Measurements from ENCODE around the gene CHST13. TPM values are rescaled to one million over a fixed set of nuclear protein-coding genes. Genes with fewer than 3 reads are reported as not detected.

Gene CHST13
- total RNA-seq, 2 experiments from 2014 or later, result not detected

DNA sequence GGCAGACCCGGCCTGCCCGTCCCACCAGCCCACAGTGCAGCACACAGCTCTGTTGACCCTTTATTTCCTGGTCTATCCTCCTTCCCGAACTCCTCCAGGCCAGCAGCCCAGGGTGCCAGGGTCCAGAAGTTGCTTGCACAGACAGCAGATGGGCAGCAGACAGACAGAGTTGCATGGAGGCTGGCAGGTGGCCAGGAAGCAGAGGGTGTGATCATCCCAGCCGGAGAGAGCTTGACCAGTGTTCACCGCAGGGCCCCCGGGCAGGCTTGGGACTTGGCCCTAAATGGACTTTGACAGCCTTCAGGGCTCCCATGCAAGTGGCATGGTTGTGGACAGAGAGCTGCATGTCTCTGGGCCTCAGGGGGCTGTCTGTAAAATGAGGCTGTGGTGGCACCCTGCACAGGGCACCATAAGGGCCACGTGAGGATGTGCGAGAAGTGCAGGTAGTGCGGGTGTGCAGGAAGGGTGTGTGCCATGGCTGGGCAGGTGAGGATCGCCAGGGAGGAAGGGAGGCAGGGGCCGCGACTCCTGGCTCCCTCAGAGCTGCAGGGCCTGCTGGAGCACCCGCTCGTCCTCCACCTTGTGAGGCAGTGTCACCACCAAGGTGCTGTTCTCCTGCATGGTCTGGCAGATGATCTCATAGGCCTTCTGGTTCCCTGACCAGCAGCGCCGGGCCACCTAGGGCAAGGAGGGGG lies 42.0 kb upstream of the CHST13 start:
- CTCF ChIA-PET, result no interaction called here
- no peak overlapping the region for H3K4me3 Mint-ChIP-seq
- H3K27ac Mint-ChIP-seq, result no peak overlapping the region
- POLR2A ChIA-PET, result no interaction called here
- H3K9me3 Mint-ChIP-seq (ENCODE audit: insufficient read depth), result no peaks in the 10 kb centered on the region
- no peaks in the 10 kb centered on the region for H3K36me3 Mint-ChIP-seq (ENCODE audit: low read depth)
- ATAC-seq (no peak), DNase-seq (no peak)
- peaks cover 5% of the 10 kb centered on the region for H3K27me3 Mint-ChIP-seq (ENCODE audit: low read depth)
- peaks cover 10% of the 10 kb centered on the region for H3K4me1 Mint-ChIP-seq (ENCODE audit: low read depth)

DNA sequence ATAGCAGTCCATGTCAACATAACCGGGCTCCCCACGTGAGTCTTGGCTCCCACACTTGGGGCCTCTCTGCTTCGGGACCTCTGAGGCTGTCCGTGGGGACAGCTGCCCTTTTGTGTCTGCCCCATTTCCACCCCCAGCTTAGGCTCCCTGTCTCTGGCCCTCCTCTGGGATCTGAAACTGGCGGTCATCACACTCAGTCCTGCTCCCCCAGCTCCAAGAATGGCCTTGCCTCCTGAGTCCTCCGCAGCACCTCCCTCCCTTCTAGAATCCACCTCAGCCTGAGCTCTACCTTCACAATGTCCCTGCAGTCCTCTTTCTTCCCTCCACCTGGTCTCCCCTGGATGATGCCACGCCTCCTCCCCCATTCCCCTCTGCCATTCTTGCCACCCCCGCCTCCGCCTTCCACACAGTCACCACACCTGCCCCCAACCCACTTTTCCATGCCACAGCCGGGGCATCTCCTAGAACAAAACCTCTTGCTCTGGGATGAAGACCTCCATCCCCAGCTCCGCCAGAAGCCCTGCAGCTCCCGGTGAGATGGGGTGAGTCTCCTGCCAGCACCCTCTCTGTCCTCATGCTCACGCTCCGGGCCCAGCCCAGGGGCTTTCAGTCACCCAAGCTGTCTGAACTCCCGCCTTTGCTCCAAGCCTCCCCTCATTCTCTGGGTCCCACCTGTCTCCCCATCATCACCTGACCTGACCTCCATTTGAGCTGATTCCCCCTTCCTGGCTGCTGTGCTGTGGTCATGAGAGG lies 41.3 kb upstream of the CHST13 start:
- H3K27me3 Mint-ChIP-seq (ENCODE audit: low read depth), result peaks cover 2% of the 10 kb centered on the region
- H3K27ac Mint-ChIP-seq, result no peak overlapping the region

DNA sequence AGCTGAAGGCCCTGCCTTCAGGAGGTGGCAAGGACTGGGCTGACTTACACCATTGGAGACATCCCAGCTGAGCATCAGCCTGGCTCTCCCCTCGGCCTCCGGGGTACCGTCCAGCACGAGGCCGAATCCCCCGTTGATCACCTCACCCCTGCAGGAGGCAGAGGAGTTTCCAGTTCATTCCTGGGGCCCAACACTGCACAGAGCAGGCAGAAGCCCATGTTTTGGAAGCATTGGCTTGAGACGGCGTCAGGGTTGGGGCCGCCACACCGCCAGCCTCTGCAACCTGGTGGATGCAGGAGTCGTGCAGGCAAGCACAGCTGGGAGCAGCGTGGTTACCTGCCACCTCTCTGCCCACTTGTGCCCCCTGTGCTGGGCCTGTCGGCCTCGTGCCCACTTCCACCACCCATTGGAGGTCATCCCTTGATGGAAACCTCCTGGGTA lies 40.6 kb upstream of the CHST13 start:
- ATAC-seq (no peak), DNase-seq (no peak)
- Mint-ChIP-seq H3K27ac (no peak overlapping the region), H3K4me1 (ENCODE audit: low read depth) (peaks cover 14% of the 10 kb centered on the region), H3K9me3 (ENCODE audit: insufficient read depth) (no peaks in the 10 kb centered on the region), H3K36me3 (ENCODE audit: low read depth) (no peaks in the 10 kb centered on the region), H3K27me3 (ENCODE audit: low read depth) (no peaks in the 10 kb centered on the region), H3K4me3 (no peak overlapping the region)
- ChIA-PET POLR2A (no interaction called here), CTCF (no interaction called here)

More for the DNA sequence above, 41.3 kb upstream of the CHST13 start:
- Mint-ChIP-seq H3K36me3 (ENCODE audit: low read depth) (no peaks in the 10 kb centered on the region), H3K4me1 (ENCODE audit: low read depth) (peaks cover 14% of the 10 kb centered on the region), H3K4me3 (no peak overlapping the region), H3K9me3 (ENCODE audit: insufficient read depth) (no peaks in the 10 kb centered on the region)
- CTCF ChIA-PET, result no interaction called here
- ATAC-seq (no peak), DNase-seq (no peak)
- POLR2A ChIA-PET, result no interaction called here

DNA sequence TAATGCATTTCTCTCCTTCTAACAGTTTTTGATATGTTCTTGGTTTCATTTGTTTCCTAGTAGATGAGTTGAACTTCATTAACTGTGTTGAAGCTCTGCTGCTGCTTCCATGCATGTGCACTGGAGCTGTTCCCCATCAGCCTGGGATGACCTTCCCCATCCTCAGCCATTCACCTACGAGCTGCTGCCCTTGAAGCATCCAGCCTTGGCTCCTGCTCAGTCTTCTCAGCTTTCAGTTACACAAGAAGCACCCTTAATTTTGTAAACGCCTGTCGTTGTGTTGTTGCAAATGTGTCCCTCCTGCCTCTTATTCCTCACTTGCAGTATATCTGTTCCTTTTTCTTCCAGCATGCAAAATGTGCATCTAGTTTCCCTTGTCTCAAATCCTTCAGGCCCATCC lies 39.8 kb upstream of the CHST13 start:
- no peaks in the 10 kb centered on the region for H3K9me3 Mint-ChIP-seq (ENCODE audit: insufficient read depth)
- H3K36me3 Mint-ChIP-seq (ENCODE audit: low read depth), result no peaks in the 10 kb centered on the region
- H3K27me3 Mint-ChIP-seq (ENCODE audit: low read depth), result no peaks in the 10 kb centered on the region
- ATAC-seq, result no peak
- no peak overlapping the region for H3K4me3 Mint-ChIP-seq
- H3K27ac Mint-ChIP-seq, result no peak overlapping the region
- no peak for DNase-seq
- CTCF ChIA-PET, result no interaction called here
- peaks cover 14% of the 10 kb centered on the region for H3K4me1 Mint-ChIP-seq (ENCODE audit: low read depth)
- POLR2A ChIA-PET, result no interaction called here

DNA sequence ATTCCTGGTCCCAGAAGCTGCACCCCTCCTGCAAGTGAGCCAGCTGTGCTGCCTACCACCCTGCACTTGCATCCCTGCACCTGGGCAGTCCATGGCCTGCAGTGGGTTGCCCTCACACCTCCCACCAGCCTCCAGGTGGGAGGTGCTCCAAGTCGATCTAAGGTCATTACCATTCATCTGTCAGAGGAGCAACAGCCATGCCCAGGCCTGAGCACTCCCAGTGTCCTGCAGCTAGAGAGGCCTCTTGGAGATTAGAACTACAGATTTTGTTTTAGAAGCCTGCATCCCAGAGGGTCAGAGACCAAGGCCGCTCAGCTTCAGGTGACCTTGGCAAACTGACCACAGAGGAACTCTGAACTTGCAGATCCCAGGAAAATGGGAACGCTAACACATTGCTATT lies 39.3 kb upstream of the CHST13 start:
- Mint-ChIP-seq H3K9me3 (ENCODE audit: insufficient read depth) (no peaks in the 10 kb centered on the region), H3K36me3 (ENCODE audit: low read depth) (no peaks in the 10 kb centered on the region), H3K27ac (no peak overlapping the region), H3K4me1 (ENCODE audit: low read depth) (peaks cover 14% of the 10 kb centered on the region), H3K4me3 (no peak overlapping the region), H3K27me3 (ENCODE audit: low read depth) (no peaks in the 10 kb centered on the region)
- ChIA-PET POLR2A (no interaction called here), CTCF (no interaction called here)
- no peak for DNase-seq
- no peak for ATAC-seq

DNA sequence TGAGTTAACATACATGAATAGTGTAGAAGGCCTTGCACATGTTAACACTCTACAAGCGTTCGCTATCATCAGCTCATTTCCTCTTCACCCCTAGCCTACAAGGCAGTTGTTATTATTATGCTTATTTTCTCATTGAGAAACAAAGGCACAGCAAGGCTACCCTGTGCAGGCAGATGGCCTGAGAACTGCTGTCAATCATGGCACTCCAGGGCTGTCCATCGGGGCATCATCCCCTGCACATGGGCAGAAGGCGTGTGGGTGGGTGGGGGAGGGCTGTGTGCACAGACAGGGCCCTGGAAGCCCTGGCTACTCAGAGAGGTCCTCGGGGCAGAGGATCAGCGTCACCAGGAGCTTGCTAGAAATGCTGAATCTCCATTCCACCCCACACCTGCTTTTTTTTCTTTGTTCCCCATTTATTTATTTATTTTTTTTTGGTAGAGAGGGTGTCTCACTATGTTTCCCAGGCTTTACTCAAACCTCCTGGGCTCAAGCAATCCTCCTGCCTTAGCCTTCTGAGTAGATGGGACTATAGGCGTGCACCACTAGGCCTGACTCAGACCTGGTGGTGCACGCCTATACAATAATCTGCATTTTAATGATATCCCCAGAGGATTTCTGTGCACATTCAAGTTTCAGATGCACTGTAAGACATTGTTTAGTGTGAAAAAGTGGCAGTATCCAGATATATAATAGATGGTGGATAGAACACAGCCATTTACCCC lies 38.6 kb upstream of the CHST13 start:
- Mint-ChIP-seq H3K27ac (no peak overlapping the region), H3K36me3 (ENCODE audit: low read depth) (no peaks in the 10 kb centered on the region)
- no peak for DNase-seq

DNA sequence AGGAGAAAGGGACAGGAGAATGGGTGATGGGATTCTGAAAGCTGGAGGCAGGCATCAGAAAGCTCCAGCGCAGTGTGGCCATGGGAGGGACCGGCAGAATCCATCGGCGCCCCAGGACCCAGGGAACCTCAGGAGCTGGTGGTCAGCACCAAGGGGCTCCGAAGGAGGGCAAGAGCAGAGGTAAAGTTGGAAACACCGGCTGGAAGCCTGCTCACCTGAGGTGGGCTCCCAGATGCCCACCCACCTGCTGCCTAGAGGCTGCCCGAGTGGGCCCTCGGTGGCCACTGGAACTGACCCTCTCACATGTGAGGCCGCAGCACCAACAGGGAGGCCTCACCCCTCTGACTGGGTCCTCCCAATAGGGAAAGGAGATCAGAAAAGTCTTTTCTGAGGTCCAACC lies 38.0 kb upstream of the CHST13 start:
- H3K4me1 Mint-ChIP-seq (ENCODE audit: low read depth), result peaks cover 14% of the 10 kb centered on the region
- H3K27ac Mint-ChIP-seq, result no peak overlapping the region
- ChIA-PET CTCF (no interaction called here), POLR2A (interaction anchor here (1.4 kb wide), 1 partner anchor 10 kb away, joined by 4 read pairs; no protein-coding TSS in a partner anchor)
- ATAC-seq, result no peak
- no peaks in the 10 kb centered on the region for H3K36me3 Mint-ChIP-seq (ENCODE audit: low read depth)
- DNase-seq, result no peak
- H3K27me3 Mint-ChIP-seq (ENCODE audit: low read depth), result no peaks in the 10 kb centered on the region
- H3K9me3 Mint-ChIP-seq (ENCODE audit: insufficient read depth), result no peaks in the 10 kb centered on the region
- H3K4me3 Mint-ChIP-seq, result no peak overlapping the region

More for the DNA sequence above, 38.6 kb upstream of the CHST13 start:
- Mint-ChIP-seq H3K27me3 (ENCODE audit: low read depth) (no peaks in the 10 kb centered on the region), H3K4me1 (ENCODE audit: low read depth) (peaks cover 14% of the 10 kb centered on the region), H3K9me3 (ENCODE audit: insufficient read depth) (no peaks in the 10 kb centered on the region), H3K4me3 (no peak overlapping the region)
- ATAC-seq, result no peak
- ChIA-PET CTCF (no interaction called here), POLR2A (no interaction called here)

DNA sequence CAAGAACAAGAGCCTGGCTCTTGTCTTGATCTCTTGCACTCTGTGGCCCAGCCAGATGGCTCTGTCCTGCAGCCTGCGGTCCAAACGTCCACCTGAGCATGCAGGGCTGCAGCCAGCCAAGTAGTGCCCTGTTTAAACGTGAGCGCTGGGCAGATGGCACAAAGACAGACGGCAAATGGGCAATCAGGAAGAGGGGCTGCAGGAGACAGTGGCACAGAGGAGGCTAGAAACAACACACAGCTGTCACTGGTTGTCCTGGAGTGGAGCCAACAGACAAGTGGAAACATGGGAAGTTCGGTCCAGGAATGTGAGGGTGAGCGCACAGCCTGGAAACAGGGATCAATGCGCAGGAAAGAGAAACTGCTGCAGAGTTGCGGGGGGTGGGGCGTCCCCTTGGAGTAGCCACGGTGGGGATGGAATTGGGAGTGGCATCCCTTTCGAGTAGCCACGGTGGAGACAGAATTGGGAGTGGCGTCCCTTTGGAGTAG lies 37.6 kb upstream of the CHST13 start:
- Mint-ChIP-seq H3K4me3 (no peak overlapping the region), H3K27ac (peak overlapping the region; percentile 85), H3K36me3 (ENCODE audit: low read depth) (no peaks in the 10 kb centered on the region), H3K4me1 (ENCODE audit: low read depth) (peaks cover 14% of the 10 kb centered on the region), H3K9me3 (ENCODE audit: insufficient read depth) (no peaks in the 10 kb centered on the region), H3K27me3 (ENCODE audit: low read depth) (no peaks in the 10 kb centered on the region)
- ATAC-seq (no peak), DNase-seq (no peak)
- ChIA-PET POLR2A (interaction anchor here (1.4 kb wide), 1 partner anchor 10 kb away, joined by 4 read pairs; no protein-coding TSS in a partner anchor), CTCF (no interaction called here)

DNA sequence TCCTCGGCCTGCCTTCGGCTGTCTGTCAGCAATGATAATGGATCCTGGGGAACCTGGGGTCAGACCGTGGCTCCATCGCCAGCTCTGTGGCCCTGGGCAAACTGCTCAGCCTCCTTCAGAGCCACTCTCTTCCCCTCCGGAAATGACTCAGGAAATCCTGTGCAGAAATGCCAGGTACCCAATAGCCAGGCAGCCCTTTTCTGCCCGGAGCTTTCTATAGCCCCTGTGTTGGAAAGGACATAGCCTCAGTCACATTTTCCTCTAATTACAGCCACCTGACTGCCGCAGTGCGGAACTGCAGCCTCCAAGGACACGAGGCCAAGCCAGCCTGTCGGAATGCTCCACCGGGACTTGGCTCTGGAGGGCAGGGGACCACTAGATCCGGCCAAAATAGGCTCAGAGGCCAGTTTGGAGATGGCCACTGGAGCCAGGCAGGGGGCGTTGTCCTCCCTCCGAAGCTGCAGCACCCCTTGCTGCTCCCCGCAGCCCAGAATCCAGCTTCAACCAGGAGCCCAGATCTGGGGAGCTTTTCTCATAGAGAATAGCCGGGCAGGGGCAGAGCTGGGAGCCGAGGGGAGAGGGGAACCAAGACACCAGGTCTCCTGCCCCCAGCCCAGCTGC lies 36.7 kb upstream of the CHST13 start:
- Mint-ChIP-seq H3K27ac (peak overlapping the region; percentile 85), H3K4me3 (peak overlapping the region; percentile 38), H3K27me3 (ENCODE audit: low read depth) (no peaks in the 10 kb centered on the region), H3K4me1 (ENCODE audit: low read depth) (peaks cover 14% of the 10 kb centered on the region), H3K9me3 (ENCODE audit: insufficient read depth) (no peaks in the 10 kb centered on the region), H3K36me3 (ENCODE audit: low read depth) (no peaks in the 10 kb centered on the region)
- CTCF ChIA-PET, result no interaction called here
- DNase-seq (peak; percentile 42), ATAC-seq (peak; percentile 77)
- POLR2A ChIA-PET, result interaction anchor here (1.4 kb wide), 1 partner anchor 11 kb away, joined by 4 read pairs; no protein-coding TSS in a partner anchor

DNA sequence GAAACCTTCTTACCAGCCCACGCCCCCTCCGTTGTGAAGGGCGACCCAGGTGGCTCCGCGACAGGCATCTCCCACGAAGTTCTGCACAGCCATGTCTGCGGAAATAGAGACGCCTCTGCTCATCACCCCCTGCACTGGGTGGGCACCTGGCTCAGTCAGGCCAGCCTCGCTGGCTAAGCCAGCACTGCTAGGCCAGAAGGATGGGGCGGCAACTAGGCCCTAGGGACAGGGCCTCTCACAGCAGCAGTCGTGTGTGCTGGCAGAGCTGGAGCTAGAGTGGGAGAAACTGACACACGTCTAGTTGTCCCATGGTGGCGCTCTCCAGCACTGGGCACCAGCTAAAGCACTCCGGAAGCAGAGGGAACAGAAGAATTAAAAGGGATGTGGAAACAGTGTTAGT lies 35.8 kb upstream of the CHST13 start:
- ChIA-PET POLR2A (no interaction called here), CTCF (no interaction called here)

DNA sequence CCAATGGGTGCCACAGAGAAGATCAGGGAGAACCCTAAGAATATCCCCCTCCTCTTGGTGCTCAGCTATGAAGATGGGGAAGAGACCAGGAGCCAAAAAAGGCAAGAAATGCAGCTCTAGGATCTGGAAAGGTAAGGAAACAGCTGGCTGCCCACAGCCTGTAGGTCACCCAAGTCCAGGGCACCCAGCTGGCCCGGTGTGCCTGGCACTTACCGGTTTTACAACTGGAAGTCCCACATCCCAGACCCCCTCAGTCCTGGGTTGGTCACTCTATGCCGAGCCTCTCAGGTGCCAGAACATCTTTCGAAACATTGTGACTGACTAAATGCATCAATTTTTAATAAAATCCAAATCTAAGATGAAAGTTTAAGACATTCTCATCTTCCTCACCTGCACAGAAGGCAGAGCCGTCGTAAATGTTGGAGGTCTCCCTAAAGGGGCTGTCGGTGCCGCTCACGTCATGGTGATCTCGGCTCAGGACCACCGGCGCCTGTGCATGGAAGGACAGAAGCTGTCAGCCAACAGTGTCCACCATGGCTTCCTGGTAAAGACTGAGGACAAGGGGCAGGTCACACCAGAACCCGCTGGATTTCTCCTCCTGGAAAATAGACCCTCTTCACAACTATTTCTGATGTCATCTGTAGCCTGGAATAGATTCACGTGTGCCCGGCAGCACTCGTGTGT lies 34.9 kb upstream of the CHST13 start:
- Mint-ChIP-seq H3K4me1 (ENCODE audit: low read depth) (peaks cover 19% of the 10 kb centered on the region), H3K9me3 (ENCODE audit: insufficient read depth) (no peaks in the 10 kb centered on the region), H3K27ac (no peak overlapping the region), H3K36me3 (ENCODE audit: low read depth) (no peaks in the 10 kb centered on the region), H3K27me3 (ENCODE audit: low read depth) (no peaks in the 10 kb centered on the region), H3K4me3 (no peak overlapping the region)
- POLR2A ChIA-PET, result interaction anchor here (0.5 kb wide), 1 partner anchor 10 kb away, joined by 3 read pairs; no protein-coding TSS in a partner anchor
- CTCF ChIA-PET, result interaction anchor here (1.1 kb wide), 1 partner anchor 13 kb away, joined by 4 read pairs; the partner anchor contains the start of gene ZXDC
- ATAC-seq (no peak), DNase-seq (no peak)

More for the DNA sequence above, 35.8 kb upstream of the CHST13 start:
- peaks cover 15% of the 10 kb centered on the region for H3K4me1 Mint-ChIP-seq (ENCODE audit: low read depth)
- H3K27me3 Mint-ChIP-seq (ENCODE audit: low read depth), result no peaks in the 10 kb centered on the region
- no peaks in the 10 kb centered on the region for H3K36me3 Mint-ChIP-seq (ENCODE audit: low read depth)
- H3K4me3 Mint-ChIP-seq, result no peak overlapping the region
- DNase-seq, result no peak
- no peak overlapping the region for H3K27ac Mint-ChIP-seq
- H3K9me3 Mint-ChIP-seq (ENCODE audit: insufficient read depth), result no peaks in the 10 kb centered on the region
- ATAC-seq, result no peak

Measured in activated CD8-positive, alpha-beta T cell treated with anti-CD3 and anti-CD28 coated beads, Interleukin-2, amount 10 ng/mL, durations not matched to agents 7 days and 5 days (primary cell).